GM06990 (cell line): Measurements from ENCODE around the gene SLC2A4RG.

ENCODE experiments used
- DNase-seq: peaks from one replicate; pipeline ENCODE4 v3.0.0-alpha.2; 2011; ENCODE audit not compliant: insufficient read length; ENCODE audit errors: extremely low read depth
- H3K27me3 ChIP-seq: replicated peaks from 2 replicates; pipeline ENCODE4 v1.6.0; 2011; ENCODE audit warnings: low read length; ENCODE audit not compliant: control insufficient read depth, insufficient read depth
- H3K36me3 ChIP-seq: 2 replicates; pipeline ENCODE4 v1.5.1; 2011; ENCODE audit warnings: low read length; ENCODE audit not compliant: control insufficient read depth, insufficient read depth
- H3K4me3 ChIP-seq: replicated peaks from 2 replicates; pipeline ENCODE4 v1.5.1; 2011; ENCODE audit warnings: low read depth, mild to moderate bottlenecking, control low read depth, low read length
- TF ChIP-seq, protein P1 (sequence below): IDR thresholded peaks from 2 replicates; pipeline ENCODE4 v1.5.1; 2011; ENCODE audit warnings: low read length, control low read depth, mild to moderate bottlenecking, inconsistent platforms; ENCODE audit not compliant: insufficient read depth, poor library complexity, severe bottlenecking

SLC2A4RG gene

DNA sequence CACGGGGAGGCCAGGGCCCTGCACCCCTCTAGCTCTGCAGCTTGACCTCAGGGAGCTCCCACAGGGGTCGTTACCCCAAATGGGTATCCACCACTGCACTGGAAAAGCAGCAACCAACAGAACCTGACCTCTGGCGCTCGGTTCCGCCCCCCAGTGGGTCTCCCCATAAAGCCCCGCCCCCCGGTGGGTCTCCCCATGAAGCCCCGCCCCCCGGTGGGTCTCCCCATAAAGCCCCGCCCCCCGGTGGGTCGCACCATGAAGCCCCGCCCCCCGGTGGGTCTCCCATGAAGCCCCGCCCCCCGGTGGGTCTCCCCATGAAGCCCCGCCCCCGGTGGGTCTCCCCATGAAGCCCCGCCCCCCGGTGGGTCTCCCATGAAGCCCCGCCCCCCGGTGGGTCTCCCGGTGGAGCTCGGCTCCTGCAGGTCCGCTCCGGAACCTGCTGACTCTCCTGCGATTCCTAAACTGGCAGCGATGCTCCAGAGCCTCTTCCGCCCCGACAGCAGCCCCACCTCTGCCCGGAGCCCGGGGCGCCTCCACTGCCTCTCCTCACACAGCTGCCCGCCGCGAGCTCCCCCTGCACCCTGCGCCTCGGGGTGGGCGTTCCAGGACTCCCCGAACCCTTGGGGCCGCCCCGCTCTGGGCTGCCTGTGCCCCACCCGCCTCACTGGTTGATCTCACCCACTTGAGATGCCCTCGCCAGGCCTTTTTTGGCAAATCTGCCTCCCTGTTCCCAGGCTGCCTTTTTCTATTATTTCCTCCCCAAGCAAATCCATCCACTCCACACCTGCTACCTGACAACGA lies 12.1 kb downstream of the SLC2A4RG start:
- no peak for DNase-seq
- TF ChIP-seq, protein P1, sequence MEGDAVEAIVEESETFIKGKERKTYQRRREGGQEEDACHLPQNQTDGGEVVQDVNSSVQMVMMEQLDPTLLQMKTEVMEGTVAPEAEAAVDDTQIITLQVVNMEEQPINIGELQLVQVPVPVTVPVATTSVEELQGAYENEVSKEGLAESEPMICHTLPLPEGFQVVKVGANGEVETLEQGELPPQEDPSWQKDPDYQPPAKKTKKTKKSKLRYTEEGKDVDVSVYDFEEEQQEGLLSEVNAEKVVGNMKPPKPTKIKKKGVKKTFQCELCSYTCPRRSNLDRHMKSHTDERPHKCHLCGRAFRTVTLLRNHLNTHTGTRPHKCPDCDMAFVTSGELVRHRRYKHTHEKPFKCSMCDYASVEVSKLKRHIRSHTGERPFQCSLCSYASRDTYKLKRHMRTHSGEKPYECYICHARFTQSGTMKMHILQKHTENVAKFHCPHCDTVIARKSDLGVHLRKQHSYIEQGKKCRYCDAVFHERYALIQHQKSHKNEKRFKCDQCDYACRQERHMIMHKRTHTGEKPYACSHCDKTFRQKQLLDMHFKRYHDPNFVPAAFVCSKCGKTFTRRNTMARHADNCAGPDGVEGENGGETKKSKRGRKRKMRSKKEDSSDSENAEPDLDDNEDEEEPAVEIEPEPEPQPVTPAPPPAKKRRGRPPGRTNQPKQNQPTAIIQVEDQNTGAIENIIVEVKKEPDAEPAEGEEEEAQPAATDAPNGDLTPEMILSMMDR, result no peak
- Histone ChIP-seq H3K4me3 (no peak overlapping the region), H3K36me3 (no peaks in the 10 kb centered on the region), H3K27me3 (no peaks in the 10 kb centered on the region)

DNA sequence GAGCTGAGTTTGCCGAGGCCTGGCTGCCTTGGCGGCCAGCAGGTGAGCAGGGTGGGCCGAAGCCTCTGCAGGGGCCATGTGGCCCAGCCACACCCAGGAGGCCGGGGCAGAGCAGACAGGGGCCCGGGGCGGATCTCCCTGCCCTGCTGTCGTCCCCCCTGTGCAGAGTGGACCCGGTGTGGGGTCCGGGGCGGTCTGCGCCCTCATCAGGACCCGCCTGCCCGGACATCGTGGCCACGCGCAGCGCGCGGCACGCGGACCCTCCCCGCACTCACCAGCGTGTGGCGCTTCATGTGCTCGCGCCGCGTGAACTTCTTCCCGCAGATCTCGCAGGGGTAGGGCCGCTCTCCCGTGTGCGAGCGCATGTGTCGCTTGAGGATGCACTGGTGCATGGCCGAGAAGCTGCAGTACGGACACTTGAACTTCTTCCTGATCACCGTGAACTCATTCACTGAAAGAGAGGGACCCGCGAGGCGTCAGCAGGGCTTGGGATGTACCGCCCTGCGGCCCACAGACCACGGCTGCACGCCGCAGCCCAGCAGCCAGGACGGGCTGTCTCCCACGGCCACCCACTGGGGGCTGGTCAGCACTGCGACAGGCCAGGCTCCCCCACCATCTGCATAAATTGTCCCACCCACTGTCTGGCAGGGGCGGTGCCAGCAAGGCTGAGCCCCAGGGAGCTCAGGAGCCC lies 13.0 kb downstream of the SLC2A4RG start:
- no peak for DNase-seq
- H3K27me3 ChIP-seq, result no peaks in the 10 kb centered on the region

DNA sequence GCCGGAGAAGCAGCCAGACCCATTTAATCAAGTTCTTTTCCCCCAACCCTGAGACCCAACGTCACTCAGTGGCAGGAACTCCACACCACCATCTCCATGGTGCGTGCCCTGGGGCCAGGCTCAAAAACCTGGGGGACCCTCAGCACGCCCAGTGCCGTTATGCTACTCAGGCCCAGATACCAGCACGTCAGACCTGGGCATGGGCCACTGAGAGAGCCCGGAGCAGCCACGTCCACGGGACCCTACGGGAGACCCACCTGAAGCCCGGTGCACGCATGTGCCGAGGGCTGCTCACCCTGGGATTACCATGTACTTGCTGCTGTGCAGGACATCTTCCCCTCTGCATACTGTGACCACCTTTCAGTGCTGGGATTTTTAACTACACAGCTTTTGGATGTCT lies 13.8 kb downstream of the SLC2A4RG start:
- TF ChIP-seq, protein P1, result no peak
- H3K4me3 ChIP-seq, result no peak overlapping the region
- no peaks in the 10 kb centered on the region for H3K36me3 ChIP-seq
- DNase-seq, result no peak
- no peaks in the 10 kb centered on the region for H3K27me3 ChIP-seq

More for the DNA sequence above, 13.0 kb downstream of the SLC2A4RG start:
- TF ChIP-seq, protein P1, result no peak
- Histone ChIP-seq H3K36me3 (no peaks in the 10 kb centered on the region), H3K4me3 (no peak overlapping the region)

DNA sequence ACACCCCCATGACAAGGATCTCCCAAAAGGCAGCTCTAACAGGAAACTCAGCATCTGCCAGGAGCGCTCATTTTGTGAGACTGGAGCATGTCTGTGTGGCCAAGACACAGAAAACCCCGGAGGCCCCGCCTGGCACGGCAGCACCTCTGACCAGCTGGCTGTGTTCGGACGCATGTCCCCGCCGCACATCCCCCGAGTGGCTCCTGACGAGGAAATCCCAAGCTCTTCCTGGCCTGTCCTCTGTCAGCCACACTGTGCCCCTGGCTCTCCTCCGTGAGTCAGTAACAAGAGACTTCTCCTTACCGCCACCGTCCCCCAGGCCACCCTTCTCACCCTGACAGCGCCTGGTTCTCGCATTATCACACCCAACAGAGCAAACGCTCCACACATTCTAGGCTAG lies 14.4 kb downstream of the SLC2A4RG start:
- no peak for DNase-seq
- TF ChIP-seq, protein P1, result no peak

DNA sequence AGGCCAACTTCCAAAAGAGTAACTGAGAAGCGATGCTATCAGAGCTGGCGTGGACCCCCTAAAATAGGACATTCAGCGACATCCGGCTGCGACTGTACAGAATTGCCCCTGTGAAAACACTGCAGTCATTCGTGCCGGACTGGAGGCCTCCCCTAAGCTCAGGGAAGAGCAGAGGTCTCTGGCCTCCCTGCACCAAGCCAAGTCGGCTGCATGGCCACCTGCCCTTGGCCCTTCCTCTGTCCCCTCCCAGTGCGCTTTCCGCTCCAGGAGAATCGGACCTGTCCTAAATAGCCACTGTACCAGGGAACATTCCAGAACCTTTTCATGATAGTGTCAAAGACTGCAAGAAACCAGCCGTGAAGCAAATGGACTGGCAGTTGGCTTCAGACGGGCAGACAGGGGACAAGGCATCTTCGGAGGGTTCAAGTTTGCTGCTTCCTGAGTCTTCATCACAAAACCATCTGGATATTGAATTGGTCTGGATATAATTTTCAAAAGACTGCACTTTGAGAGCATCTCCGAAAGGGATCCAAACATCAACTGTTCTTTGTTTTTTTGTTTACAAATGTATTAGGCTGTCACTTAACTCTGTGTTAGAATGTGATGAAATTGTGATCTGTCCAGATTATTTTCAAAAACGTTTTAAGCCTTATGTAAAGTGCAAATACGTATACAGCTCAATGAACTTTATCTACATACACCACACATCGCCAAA lies 16.5 kb downstream of the SLC2A4RG start:
- no peak for DNase-seq
- no peaks in the 10 kb centered on the region for H3K27me3 ChIP-seq
- no peak overlapping the region for H3K4me3 ChIP-seq
- TF ChIP-seq, protein P1, result no peak
- H3K36me3 ChIP-seq, result no peaks in the 10 kb centered on the region

More for the DNA sequence above, 14.4 kb downstream of the SLC2A4RG start:
- Histone ChIP-seq H3K27me3 (no peaks in the 10 kb centered on the region), H3K4me3 (no peak overlapping the region), H3K36me3 (no peaks in the 10 kb centered on the region)
